C4-2B (cell line): ENCODE measurements around the gene ETV3.
"Not testable (repeated sequence)": the region's sequence is repeated elsewhere in the genome, so short reads cannot be mapped to it uniquely, and the experiment has no call there.

ENCODE experiments used
- H3K27ac ChIP-seq: fragments of 450-650 bp; 2 replicates; pipeline ENCODE4 v1.5.1; 2017
- ZFX ChIP-seq: fragments of 450-650 bp; IDR thresholded peaks from 2 replicates; pipeline ENCODE4 v1.6.1; 2017
- TF ChIP-seq, protein P1 (sequence below): fragments of 450-650 bp; conservative IDR thresholded peaks from 2 replicates; pipeline ENCODE4 v1.5.1; 2017; ENCODE audit warnings: mild to moderate bottlenecking

ETV3 gene

DNA sequence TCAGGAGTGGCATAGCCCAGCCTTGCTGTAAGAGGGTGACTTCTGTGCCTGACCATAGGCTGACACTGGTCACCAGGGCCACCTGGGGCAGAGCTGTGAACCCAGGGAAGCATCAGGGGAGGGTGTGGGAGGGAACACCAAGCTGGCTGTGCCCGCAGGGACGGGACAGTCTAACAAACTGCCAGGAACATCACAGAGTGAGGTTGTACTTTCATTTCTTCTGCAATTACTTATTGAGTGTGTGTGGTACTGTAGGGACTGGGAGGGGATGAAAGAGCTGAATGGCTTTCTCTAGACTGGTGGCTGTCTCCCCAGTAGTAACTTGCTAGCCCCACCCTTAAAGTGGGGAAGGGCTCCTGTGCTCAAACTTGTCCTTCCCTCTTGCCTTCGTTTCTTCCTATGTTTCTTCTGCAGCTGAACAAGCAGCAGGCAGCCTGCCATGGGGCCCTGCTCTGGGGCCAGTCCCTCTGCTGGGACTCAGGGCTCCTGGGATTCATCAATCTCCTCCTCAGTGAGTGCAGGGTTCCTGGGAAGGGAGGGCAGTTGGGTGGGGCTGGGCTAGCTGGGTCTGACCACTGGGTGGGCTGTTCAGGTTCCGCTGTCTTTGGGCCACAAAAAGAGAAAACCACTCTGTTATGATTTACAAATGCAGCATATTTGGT is 39.7 kb upstream of the ETV3 start:
- TF ChIP-seq, protein P1, sequence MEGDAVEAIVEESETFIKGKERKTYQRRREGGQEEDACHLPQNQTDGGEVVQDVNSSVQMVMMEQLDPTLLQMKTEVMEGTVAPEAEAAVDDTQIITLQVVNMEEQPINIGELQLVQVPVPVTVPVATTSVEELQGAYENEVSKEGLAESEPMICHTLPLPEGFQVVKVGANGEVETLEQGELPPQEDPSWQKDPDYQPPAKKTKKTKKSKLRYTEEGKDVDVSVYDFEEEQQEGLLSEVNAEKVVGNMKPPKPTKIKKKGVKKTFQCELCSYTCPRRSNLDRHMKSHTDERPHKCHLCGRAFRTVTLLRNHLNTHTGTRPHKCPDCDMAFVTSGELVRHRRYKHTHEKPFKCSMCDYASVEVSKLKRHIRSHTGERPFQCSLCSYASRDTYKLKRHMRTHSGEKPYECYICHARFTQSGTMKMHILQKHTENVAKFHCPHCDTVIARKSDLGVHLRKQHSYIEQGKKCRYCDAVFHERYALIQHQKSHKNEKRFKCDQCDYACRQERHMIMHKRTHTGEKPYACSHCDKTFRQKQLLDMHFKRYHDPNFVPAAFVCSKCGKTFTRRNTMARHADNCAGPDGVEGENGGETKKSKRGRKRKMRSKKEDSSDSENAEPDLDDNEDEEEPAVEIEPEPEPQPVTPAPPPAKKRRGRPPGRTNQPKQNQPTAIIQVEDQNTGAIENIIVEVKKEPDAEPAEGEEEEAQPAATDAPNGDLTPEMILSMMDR, result no peak
- no peak for TF ChIP-seq ZFX
- H3K27ac ChIP-seq, result no peak overlapping the region

DNA sequence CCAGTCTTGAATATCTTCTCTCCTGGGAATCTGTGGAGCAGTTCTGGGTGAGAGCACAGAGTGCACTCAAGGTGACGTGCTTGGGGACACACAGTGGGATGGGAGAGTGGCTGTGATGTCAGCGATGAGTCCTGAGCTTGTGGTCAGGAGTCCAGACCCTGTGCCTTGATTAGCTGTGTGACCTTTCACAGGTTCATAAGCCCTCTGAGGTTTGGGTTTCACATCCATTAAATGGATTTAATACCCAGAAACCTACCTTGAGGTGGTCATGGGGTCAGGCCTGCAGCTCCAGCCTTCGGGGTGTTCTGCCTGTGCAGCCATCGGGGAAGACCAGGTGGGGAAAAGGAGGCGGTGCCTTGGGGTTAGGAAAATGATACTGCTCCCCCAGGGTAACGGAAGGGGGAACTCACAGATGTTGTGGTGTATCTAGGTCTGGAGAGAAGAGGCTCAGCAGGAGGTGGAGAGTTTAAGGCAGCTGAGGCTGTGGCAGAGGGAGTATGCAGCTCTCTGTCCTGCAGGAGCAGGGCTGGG is 38.5 kb upstream of the ETV3 start:
- H3K27ac ChIP-seq, result no peak overlapping the region
- TF ChIP-seq, protein P1, result no peak
- no peak for TF ChIP-seq ZFX

DNA sequence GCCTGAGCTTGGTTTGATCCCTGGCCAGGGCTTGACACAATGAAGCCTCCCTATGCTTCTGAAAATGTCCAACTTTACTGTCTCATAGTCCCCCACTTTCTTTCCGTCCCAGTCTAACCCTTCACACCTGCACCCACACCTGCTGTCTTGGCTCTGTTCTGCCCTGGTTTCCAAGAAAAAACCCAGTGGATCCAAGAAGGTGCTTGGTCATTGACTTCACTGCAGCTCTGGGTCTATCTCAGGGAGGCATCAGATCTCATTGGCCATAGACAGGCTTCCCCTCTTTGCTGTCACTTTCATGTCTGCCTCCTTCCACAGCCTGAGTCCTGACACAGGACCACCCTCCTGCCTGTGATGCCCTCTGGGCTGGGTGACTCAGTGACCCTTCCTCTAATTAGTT is 37.8 kb upstream of the ETV3 start:
- TF ChIP-seq, protein P1, result no peak
- TF ChIP-seq ZFX, result no peak
- no peak overlapping the region for H3K27ac ChIP-seq

DNA sequence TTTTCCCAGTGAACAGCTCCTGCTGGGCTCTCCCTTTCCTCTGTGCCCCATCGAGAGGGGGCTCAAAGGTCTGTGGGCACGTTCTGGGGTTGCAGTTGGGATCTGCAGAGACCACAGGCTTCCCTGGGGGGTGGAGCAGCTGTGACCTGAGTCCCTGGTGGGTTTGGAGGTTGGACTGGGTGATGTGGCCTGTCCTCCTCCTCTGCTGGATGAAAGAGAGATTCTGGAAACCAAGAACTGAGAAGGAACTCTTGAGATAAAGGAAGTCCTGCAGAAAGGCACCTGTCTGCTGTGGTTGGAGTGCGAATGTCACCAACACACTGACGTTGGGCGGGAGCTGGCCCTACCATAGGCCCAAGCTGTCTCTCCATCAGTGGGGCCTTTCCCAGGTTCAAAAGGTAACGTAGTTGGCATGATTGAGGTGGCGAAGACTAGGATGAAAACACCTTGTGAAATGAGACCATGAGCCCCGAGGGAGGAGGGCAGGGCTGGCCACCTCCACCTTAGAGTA is 35.8 kb upstream of the ETV3 start:
- H3K27ac ChIP-seq, result no peak overlapping the region
- no peak for TF ChIP-seq ZFX
- TF ChIP-seq, protein P1, result no peak

DNA sequence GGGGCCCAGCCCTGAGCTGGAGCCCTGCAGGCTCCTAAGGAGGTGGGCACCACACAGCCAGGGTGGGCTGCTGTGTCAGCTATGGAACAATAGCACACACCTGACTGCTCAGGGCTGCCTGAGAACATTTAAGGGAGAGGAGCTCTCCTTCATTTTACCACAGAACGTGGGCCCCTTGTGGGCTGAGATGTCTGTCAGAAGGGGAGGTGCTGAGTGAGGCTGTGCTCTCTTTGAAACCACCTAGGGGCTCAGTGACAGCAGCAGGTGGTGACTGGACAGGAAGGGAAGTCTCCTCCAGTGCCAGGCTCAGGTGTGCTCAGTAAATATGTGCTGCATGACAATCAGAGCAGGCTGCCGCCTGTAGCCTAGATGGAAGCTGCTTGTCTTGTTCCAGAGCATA is 35.0 kb upstream of the ETV3 start:
- not testable (repeated sequence) for H3K27ac ChIP-seq

DNA sequence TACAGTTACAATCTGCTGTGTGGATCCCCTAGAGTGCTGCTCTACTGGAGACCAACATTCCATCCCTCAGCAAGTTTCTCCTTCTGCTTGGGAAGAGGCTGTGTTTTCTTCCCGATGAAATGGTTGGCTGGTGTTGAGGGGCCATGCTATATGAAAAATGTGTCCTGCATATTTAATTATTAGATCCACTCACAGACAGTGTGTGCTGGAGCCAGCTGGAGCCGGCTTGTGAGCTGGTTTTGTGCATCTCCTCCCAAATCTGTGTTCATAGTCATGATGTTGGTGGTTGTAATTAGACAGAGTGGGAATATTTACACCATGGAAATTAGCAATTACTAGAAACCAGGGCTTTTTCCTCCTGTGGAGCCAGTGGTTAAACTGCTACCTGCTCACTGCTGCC is 34.4 kb upstream of the ETV3 start:
- H3K27ac ChIP-seq, result not testable (repeated sequence)

DNA sequence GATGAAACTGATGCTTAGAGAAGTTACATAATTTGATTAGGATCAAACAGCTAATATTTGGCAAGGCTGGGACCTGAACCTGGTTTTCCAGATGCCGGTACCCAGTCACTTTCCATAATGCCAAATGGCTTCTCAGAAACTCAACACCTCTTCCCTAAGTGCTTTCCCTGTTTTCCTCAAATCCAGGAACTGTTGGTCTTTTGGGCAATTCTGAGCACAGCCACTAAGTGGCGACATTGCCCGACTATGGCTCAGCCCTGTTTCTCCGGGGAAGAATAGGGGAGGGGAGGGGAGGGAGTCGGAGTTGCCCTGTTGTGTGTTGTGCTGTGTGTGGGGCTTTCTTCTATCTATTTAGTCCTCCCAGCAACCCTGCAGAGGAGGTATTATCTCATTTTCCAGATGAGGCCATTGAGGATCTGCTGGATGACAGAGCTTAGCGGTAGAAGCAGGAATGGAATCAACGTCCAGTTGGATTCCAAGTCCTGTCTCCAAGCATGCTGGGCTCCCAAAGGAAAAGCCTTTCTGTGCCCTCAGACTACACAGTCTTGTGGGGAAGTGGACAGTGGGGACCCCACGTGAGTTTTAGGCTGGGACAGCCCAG is 33.8 kb upstream of the ETV3 start:
- H3K27ac ChIP-seq, result not testable (repeated sequence)
- TF ChIP-seq, protein P1, result peak; percentile 83

DNA sequence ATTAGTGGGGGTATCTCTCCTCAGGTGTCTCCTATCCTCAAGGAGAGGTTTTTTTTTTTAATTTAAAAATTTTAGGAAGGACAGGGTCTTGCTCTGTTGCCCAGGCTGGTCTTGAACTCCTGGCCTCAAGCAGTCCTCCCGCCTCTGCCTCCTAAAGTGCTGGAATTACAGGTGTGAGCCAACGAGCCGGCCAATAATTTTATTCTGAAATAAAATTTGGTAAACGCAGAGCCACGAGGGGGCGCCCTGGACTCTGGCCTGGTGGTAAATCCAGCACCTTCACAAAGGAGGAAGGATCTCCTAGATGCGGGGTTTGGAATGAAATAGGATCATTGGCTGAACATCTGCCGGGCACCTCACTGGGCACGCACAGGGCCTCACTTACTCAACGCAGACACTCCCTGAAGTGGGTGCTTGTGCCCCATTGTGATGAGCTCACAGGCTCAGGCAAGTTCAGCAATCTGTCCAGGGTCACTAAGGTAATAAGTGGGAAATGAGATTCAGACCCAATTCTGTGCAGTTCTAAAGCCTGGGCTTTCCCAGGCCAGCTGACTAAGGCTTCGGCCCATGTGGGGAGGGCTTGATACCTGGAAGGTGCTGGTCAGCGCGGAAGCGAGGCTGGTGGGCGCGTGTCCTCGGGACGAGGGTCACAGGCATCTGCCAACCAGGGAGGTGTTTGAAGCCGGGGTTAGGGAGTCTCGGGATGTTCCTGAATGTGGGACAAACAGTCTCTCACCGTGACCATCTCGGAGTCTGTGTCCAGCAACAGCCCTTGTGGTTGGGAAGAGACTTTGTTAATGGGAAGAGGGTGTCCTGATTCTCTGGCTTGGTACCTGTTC is 32.7 kb upstream of the ETV3 start:
- H3K27ac ChIP-seq, result no peak overlapping the region
- TF ChIP-seq, protein P1, result peak; percentile 83
- no peak for TF ChIP-seq ZFX
